AG04450 (cell line): ENCODE measurements around the gene PLA2G4E. TPM values are rescaled to one million over a fixed set of nuclear protein-coding genes. Genes with fewer than 3 reads are reported as not detected.

ENCODE experiments used
- CTCF ChIA-PET: fragments of 300-600, 350-600 bp; formaldehyde crosslinking; extraction: SDS; loops from one replicate; lab custom pipeline; 2022; ENCODE audit warnings: antibody characterized with exemption, inconsistent platforms; lab: Charles Lee
- POLR2A ChIA-PET: fragments of 350-600 bp; formaldehyde crosslinking; extraction: SDS; loops from one replicate; lab custom pipeline; 2021; ENCODE audit warnings: antibody characterized with exemption, inconsistent platforms; lab: Yijun Ruan, JAX
- DNase-seq: peaks from one replicate; pipeline ENCODE4 v3.0.0-alpha.2; 2011; ENCODE audit warnings: low read depth, low spot score
- H3K27ac ChIP-seq: one replicate; pipeline ENCODE4 v1.5.1; 2012; ENCODE audit warnings: low read depth, low read length, control low read depth
- H3K27me3 ChIP-seq: one replicate; pipeline ENCODE4 v1.6.0; 2012; ENCODE audit warnings: low read length; ENCODE audit not compliant: control insufficient read depth, insufficient read depth
- H3K4me3 ChIP-seq: 2 replicates; pipeline ENCODE4 v1.5.1; 2011; ENCODE audit warnings: mild to moderate bottlenecking, low read depth, low read length, control low read depth
- H3K9me3 ChIP-seq: 2 replicates; pipeline ENCODE4 v1.5.1; 2012; ENCODE audit warnings: low read length; ENCODE audit not compliant: control insufficient read depth, insufficient read depth
- CTCF ChIP-seq: IDR thresholded peaks from 2 replicates; pipeline ENCODE4 v1.5.1; 2011; ENCODE audit warnings: low read depth, low read length, control low read depth, inconsistent platforms
- polyA plus RNA-seq: library from polyadenylated mRNA; depleted of rRNA; stranded (reverse); fragments of >200 nt; gene quantifications from 2 replicates; pipeline ENCODE4 v1.2.3, GENCODE V29; 2011

Gene PLA2G4E
- polyA plus RNA-seq, 1 experiment = not detected

DNA sequence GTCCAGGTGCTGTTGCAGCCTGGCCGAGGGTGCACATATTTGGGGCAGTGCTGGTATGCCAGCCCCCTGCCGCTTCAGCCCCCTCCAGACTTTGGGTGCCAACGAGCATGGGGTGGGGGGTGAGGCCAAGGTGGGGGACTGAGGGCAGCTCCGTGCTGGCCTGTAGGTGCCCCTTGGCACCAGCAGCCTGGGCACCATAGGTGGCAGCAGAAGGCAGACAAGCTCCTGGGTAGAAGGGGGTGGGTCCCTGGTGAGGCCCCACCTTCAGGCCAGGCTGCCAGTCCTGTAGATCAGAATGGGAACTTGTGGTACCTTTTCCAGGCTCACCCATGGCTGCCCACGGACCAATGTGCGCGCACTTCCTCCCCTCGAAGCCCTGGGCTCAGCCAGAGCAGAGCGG is 16.1 kb upstream of the PLA2G4E start:
- ChIA-PET POLR2A (no interaction called here), CTCF (no interaction called here)
- peaks cover 21% of the 10 kb centered on the region for H3K27me3 ChIP-seq
- no peak overlapping the region for H3K27ac ChIP-seq
- DNase-seq = no peak
- no peak overlapping the region for H3K4me3 ChIP-seq
- no peak for TF ChIP-seq CTCF
- H3K9me3 ChIP-seq = peaks cover 5% of the 10 kb centered on the region

GRCh38 chr15:42036112-42036905 is 15.5 kb upstream of the PLA2G4E start:
- no peak for TF ChIP-seq CTCF
- Histone ChIP-seq H3K27ac (no peak overlapping the region), H3K27me3 (peaks cover 20% of the 10 kb centered on the region), H3K4me3 (no peak overlapping the region), H3K9me3 (peaks cover 12% of the 10 kb centered on the region)
- ChIA-PET CTCF (interaction anchor here (1.0 kb wide), 1 partner anchor 128 kb away, joined by 3 read pairs; no protein-coding TSS in a partner anchor), POLR2A (no interaction called here)
- DNase-seq = no peak

GRCh38 chr15:42035435-42035761 is 14.6 kb upstream of the PLA2G4E start:
- no peak for TF ChIP-seq CTCF
- POLR2A ChIA-PET = no interaction called here
- DNase-seq = no peak
- Histone ChIP-seq H3K4me3 (no peak overlapping the region), H3K9me3 (peaks cover 12% of the 10 kb centered on the region), H3K27ac (no peak overlapping the region), H3K27me3 (peaks cover 16% of the 10 kb centered on the region)
- CTCF ChIA-PET = interaction anchor here (1.0 kb wide), 1 partner anchor 127 kb away, joined by 3 read pairs; no protein-coding TSS in a partner anchor

GRCh38 chr15:42034628-42035434 is 14.0 kb upstream of the PLA2G4E start:
- ChIA-PET CTCF (no interaction called here), POLR2A (no interaction called here)
- Histone ChIP-seq H3K4me3 (no peak overlapping the region), H3K9me3 (peaks cover 12% of the 10 kb centered on the region), H3K27me3 (peaks cover 22% of the 10 kb centered on the region), H3K27ac (no peak overlapping the region)
- DNase-seq = no peak
- TF ChIP-seq CTCF = no peak
